ENCODE data around the gene MED16.

GRCh38 chr19:899336-900042, 6.5 kb upstream of the MED16 start:
- TF ChIP-seq CTCF (conservative IDR thresholded peaks at IDR 0.05; ENCODE audit: low read length) (no peak), EZH2phosphoT487 (IDR thresholded peaks at IDR 0.05; ENCODE audit: borderline replicate concordance) (no peak)
